ENCODE measurements around the gene NNT. TPM values are rescaled to one million over a fixed set of nuclear protein-coding genes. Genes with fewer than 3 reads are reported as not detected.

The NNT gene
- total and polyA plus RNA-seq, 9 of the 15 experiments (the other 6 are each of a cell fraction or from before 2014, with no cell fraction given): 21.9 to 68.6 (median 42.2) TPM

- peak; percentile 69; the same call in 1 of the 2 replicates for TF ChIP-seq KAT7 (CRISPR knock-in tag; IDR thresholded peaks at IDR 0.05; ENCODE audit: borderline replicate concordance)
- TF ChIP-seq SMAD3 (CRISPR knock-in tag; conservative IDR thresholded peaks at IDR 0.05): 0 out of 2 replicates have a peak, but pooled peaks have one; percentile 57
- 0 out of 4 replicates have a peak, but pooled peaks of 1 of the 2 experiments have one; percentile 13 for TF ChIP-seq CSDE1 (IDR thresholded peaks at IDR 0.05)
- no peak for TF ChIP-seq E2F5 (CRISPR knock-in tag; IDR thresholded peaks at IDR 0.05)
- TF ChIP-seq U2AF2 (optimal IDR thresholded peaks at IDR 0.05; ENCODE audit: low read depth, low read length): no peak
- peak; percentile 62 for TF ChIP-seq U2AF1 (optimal IDR thresholded peaks at IDR 0.05; ENCODE audit: low read depth, low read length)
- TF ChIP-seq TRIM24 (IDR thresholded peaks at IDR 0.05): no peak
- no peak for TF ChIP-seq FOXM1 (IDR thresholded peaks at IDR 0.05; ENCODE audit: low read depth)
- peak; percentile 79; the same call in 1 of the 2 replicates for TF ChIP-seq FOXM1 (CRISPR knock-in tag; IDR thresholded peaks at IDR 0.05; ENCODE audit: low read depth)
- no peak for TF ChIP-seq ZNF217 (CRISPR knock-in tag; IDR thresholded peaks at IDR 0.05)
- TF ChIP-seq KLF10 (CRISPR knock-in tag; IDR thresholded peaks at IDR 0.05): no peak
- no peak for TF ChIP-seq ZNF780A (CRISPR knock-in tag; IDR thresholded peaks at IDR 0.05)
- peak; percentile 85 for TF ChIP-seq RB1 (IDR thresholded peaks at IDR 0.05; ENCODE audit: low read depth)
- TF ChIP-seq OTX1 (CRISPR knock-in tag; IDR thresholded peaks at IDR 0.05): 0 out of 2 replicates have a peak, but pooled peaks have one; percentile 63
- TF ChIP-seq FUS (optimal IDR thresholded peaks at IDR 0.05; ENCODE audit: low read depth, low read length): peak; percentile 86
- TF ChIP-seq MBD2 (IDR thresholded peaks at IDR 0.05; ENCODE audit: borderline replicate concordance, low read depth): peak; percentile 70; the same call in 1 of the 2 replicates
- TF ChIP-seq NFRKB (IDR thresholded peaks at IDR 0.05; ENCODE audit: low read depth): peak; percentile 54; the same call in 1 of the 2 replicates
- peak; percentile 70 for TF ChIP-seq C11orf30 (IDR thresholded peaks at IDR 0.05; ENCODE audit: low read depth)
- TF ChIP-seq EHMT2 (IDR thresholded peaks at IDR 0.05): no peak
- peak; percentile 85 for TF ChIP-seq CHD2 (IDR thresholded peaks at IDR 0.05; ENCODE audit: low read depth, low read length)
- TF ChIP-seq GATAD2B (IDR thresholded peaks at IDR 0.05; ENCODE audit: borderline replicate concordance): peak; percentile 89
- TF ChIP-seq NEUROD1 (IDR thresholded peaks at IDR 0.05; ENCODE audit: borderline replicate concordance, low read depth, low read length, partially characterized antibody): peak; percentile 52
- TF ChIP-seq CREM (IDR thresholded peaks at IDR 0.05; ENCODE audit: low read depth): peak; percentile 30
- TF ChIP-seq HNRNPLL (IDR thresholded peaks at IDR 0.05; ENCODE audit: low read depth, low read length, poor library complexity, severe bottlenecking): peak; percentile 70
- peak; percentile 6 for TF ChIP-seq PRDM10 (IDR thresholded peaks at IDR 0.05; ENCODE audit: partially characterized antibody)
- TF ChIP-seq NR0B1 (IDR thresholded peaks at IDR 0.05; ENCODE audit: partially characterized antibody): no peak
Measured at GRCh38 chr5:43556857-43557542, 46.0 kb upstream of the NNT start, which contains the start of gene PAIP1 (continued).

Data from K562 (cell line).